A549 (cell line): ENCODE results near the gene GLE1.

ENCODE experiments used
- MYC ChIP-seq: IDR thresholded peaks from 2 replicates; pipeline ENCODE4 v1.6.1; 2012; ENCODE audit warnings: mild to moderate bottlenecking, inconsistent platforms, low read length, improper control_type of control experiment, borderline replicate concordance
- RFX5 ChIP-seq: fragments of 450-650 bp; IDR thresholded peaks from 2 replicates; pipeline ENCODE4 v1.7.1; 2014; ENCODE audit warnings: antibody characterized with exemption, mild to moderate bottlenecking, moderate library complexity
- SREBF2 ChIP-seq: fragments of 450-650 bp; IDR thresholded peaks from 2 replicates; pipeline ENCODE4 v1.6.1; 2014; ENCODE audit warnings: mild to moderate bottlenecking, moderate library complexity
- TF ChIP-seq, protein P1 (sequence below): fragments of >200 bp; sonication (Bioruptor Twin); formaldehyde crosslinking; IDR thresholded peaks from 3 replicates; pipeline ENCODE4 v1.5.1; 2016

DNA sequence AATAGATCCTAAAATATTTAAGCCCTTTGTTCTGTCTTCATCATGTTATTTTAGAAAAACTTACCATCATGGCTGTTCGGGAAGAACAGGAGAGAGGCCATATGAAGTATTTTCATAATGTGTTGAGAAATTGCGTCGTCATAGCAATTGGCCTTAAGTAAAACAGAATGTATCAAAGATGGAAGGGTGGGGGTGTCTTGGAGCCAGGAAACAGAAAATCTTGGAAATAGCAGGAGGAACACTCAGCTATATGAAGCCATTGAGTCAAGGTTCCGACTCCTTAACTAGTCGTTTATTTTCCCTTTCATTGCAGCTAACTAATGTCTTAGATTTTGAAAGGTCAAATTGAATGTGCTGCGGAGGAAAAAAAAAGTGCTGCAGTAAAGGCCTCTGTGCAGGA is 49.2 kb downstream of the GLE1 start:
- no peak for TF ChIP-seq RFX5
- TF ChIP-seq MYC = no peak
- TF ChIP-seq SREBF2 = no peak
- TF ChIP-seq, protein P1, sequence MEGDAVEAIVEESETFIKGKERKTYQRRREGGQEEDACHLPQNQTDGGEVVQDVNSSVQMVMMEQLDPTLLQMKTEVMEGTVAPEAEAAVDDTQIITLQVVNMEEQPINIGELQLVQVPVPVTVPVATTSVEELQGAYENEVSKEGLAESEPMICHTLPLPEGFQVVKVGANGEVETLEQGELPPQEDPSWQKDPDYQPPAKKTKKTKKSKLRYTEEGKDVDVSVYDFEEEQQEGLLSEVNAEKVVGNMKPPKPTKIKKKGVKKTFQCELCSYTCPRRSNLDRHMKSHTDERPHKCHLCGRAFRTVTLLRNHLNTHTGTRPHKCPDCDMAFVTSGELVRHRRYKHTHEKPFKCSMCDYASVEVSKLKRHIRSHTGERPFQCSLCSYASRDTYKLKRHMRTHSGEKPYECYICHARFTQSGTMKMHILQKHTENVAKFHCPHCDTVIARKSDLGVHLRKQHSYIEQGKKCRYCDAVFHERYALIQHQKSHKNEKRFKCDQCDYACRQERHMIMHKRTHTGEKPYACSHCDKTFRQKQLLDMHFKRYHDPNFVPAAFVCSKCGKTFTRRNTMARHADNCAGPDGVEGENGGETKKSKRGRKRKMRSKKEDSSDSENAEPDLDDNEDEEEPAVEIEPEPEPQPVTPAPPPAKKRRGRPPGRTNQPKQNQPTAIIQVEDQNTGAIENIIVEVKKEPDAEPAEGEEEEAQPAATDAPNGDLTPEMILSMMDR = no peak
